ENCODE results near the gene PLXNA4.

The PLXNA4 gene

GRCh38 chr7:132181371-132181770 is 394.9 kb downstream of the PLXNA4 start:
- H3K4me3 ChIP-seq (ENCODE audit: insufficient read depth in 1 of 2, low read depth in 1 of 2, low read length in 2 of 2): no peak overlapping the region
- no peaks in the 10 kb centered on the region for H3K4me1 ChIP-seq (ENCODE audit: control insufficient read depth, insufficient read depth, low read depth, low read length)
- H3K4me2 ChIP-seq (ENCODE audit: low read length, poor library complexity, severe bottlenecking): no peak overlapping the region
- no peak overlapping the region for H2BK12ac ChIP-seq (ENCODE audit: low read length in 2 of 2)
- no peak overlapping the region for H2AK5ac ChIP-seq (ENCODE audit: low read length, severe bottlenecking)
- H2AFZ ChIP-seq (ENCODE audit: low read depth, low read length): no peak overlapping the region
- no peak overlapping the region for H2BK15ac ChIP-seq (ENCODE audit: low read depth, poor library complexity, severe bottlenecking)
- no peak overlapping the region for H4K91ac ChIP-seq (ENCODE audit: low read length)
- H3K18ac ChIP-seq (ENCODE audit: low read depth in 1 of 2, low read length in 2 of 2): no peak overlapping the region
- no peak overlapping the region for H3K9ac ChIP-seq (ENCODE audit: low read length)
- peaks cover 0 to 51% of the 10 kb centered on the region in 2 experiments for H3K36me3 ChIP-seq (ENCODE audit: control insufficient read depth in 1 of 2, insufficient read depth in 2 of 2, low read depth in 1 of 2, low read length in 2 of 2)
- no peak overlapping the region for H4K8ac ChIP-seq (ENCODE audit: low read length)
- no peak overlapping the region for H2BK120ac ChIP-seq (ENCODE audit: low read depth, low read length)
- 82% methylated on average over 10 of the region's 10 CpGs for WGBS
- no peak overlapping the region for H2BK5ac ChIP-seq (ENCODE audit: low read depth, low read length, poor library complexity, severe bottlenecking)
- DNase-seq: no peak
- H3K79me1 ChIP-seq (replicated peaks; ENCODE audit: low read length, poor library complexity, severe bottlenecking): no peaks in the 10 kb centered on the region
- H3K27ac ChIP-seq (ENCODE audit: low read length, poor library complexity, severe bottlenecking): no peak overlapping the region
- no peak overlapping the region for H3K23ac ChIP-seq (ENCODE audit: low read length in 2 of 2)
- no peak overlapping the region for H3K14ac ChIP-seq (ENCODE audit: low read length in 2 of 2)
- H3K4ac ChIP-seq (ENCODE audit: low read depth in 1 of 2, low read length in 2 of 2): no peak overlapping the region
- H3K9me3 ChIP-seq (ENCODE audit: control insufficient read depth, low read length): no peaks in the 10 kb centered on the region
- H3K27me3 ChIP-seq (ENCODE audit: control insufficient read depth in 1 of 2, insufficient read depth in 1 of 2, low read length in 2 of 2): no peaks in the 10 kb centered on the region

GRCh38 chr7:132180481-132180880 is 395.8 kb downstream of the PLXNA4 start:
- WGBS: 91% methylated on average over 9 of the region's 9 CpGs

DNA sequence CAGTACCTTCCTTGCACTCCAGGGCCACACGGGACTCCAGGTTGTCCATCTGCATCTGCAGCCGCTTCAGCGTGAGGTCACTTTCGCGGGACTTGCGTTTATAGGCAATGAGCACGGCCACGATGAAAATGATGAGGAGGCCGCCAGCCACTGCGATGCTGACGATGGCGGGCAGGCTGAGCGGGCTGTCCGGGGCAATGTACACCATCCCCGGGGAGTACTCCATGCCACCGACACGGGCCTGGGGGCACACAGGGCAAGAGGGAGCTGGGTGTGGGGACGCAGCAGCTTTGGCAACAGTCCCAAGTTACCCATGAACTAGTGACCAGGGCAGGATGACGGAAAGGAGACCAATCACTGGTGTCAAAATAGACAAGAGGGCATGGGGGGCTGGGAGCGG is 396.6 kb downstream of the PLXNA4 start:
- Histone ChIP-seq H3K9ac (ENCODE audit: low read length) (no peak overlapping the region), H2BK120ac (ENCODE audit: low read depth, low read length) (no peak overlapping the region), H3K27ac (ENCODE audit: low read length, poor library complexity, severe bottlenecking) (no peak overlapping the region), H2AK5ac (ENCODE audit: low read length, severe bottlenecking) (no peak overlapping the region), H2BK12ac (ENCODE audit: low read length in 2 of 2) (no peak overlapping the region), H3K36me3 (ENCODE audit: control insufficient read depth in 1 of 2, insufficient read depth in 2 of 2, low read depth in 1 of 2, low read length in 2 of 2) (peaks cover 0 to 46% of the 10 kb centered on the region in 2 experiments), H2BK15ac (ENCODE audit: low read depth, poor library complexity, severe bottlenecking) (no peak overlapping the region), H3K9me3 (ENCODE audit: control insufficient read depth, low read length) (no peaks in the 10 kb centered on the region), H3K18ac (ENCODE audit: low read depth in 1 of 2, low read length in 2 of 2) (no peak overlapping the region), H4K8ac (ENCODE audit: low read length) (peak overlapping the region; percentile 4), H2AFZ (ENCODE audit: low read depth, low read length) (no peak overlapping the region), H3K4me3 (ENCODE audit: insufficient read depth in 1 of 2, low read depth in 1 of 2, low read length in 2 of 2) (no peak overlapping the region), H4K91ac (ENCODE audit: low read length) (peak overlapping the region; percentile 46), H3K79me1 (replicated peaks; ENCODE audit: low read length, poor library complexity, severe bottlenecking) (no peaks in the 10 kb centered on the region), H3K4me2 (ENCODE audit: low read length, poor library complexity, severe bottlenecking) (no peak overlapping the region), H3K23ac (ENCODE audit: low read length in 2 of 2) (no peak overlapping the region), H2BK5ac (ENCODE audit: low read depth, low read length, poor library complexity, severe bottlenecking) (no peak overlapping the region), H3K4ac (ENCODE audit: low read depth in 1 of 2, low read length in 2 of 2) (no peak overlapping the region), H3K27me3 (ENCODE audit: control insufficient read depth in 1 of 2, insufficient read depth in 1 of 2, low read length in 2 of 2) (no peaks in the 10 kb centered on the region), H3K14ac (ENCODE audit: low read length in 2 of 2) (no peak overlapping the region), H3K4me1 (ENCODE audit: control insufficient read depth, insufficient read depth, low read depth, low read length) (no peaks in the 10 kb centered on the region)
- DNase-seq: no peak
- 93% methylated on average over 20 of the region's 20 CpGs for WGBS

More at GRCh38 chr7:132180481-132180880, 395.8 kb downstream of the PLXNA4 start:
- H3K23ac ChIP-seq (ENCODE audit: low read length in 2 of 2): no peak overlapping the region
- H3K14ac ChIP-seq (ENCODE audit: low read length in 2 of 2): no peak overlapping the region
- no peak overlapping the region for H2AK5ac ChIP-seq (ENCODE audit: low read length, severe bottlenecking)
- no peak overlapping the region for H3K27ac ChIP-seq (ENCODE audit: low read length, poor library complexity, severe bottlenecking)
- H3K18ac ChIP-seq (ENCODE audit: low read depth in 1 of 2, low read length in 2 of 2): no peak overlapping the region
- H3K4me2 ChIP-seq (ENCODE audit: low read length, poor library complexity, severe bottlenecking): no peak overlapping the region
- H3K9me3 ChIP-seq (ENCODE audit: control insufficient read depth, low read length): no peaks in the 10 kb centered on the region
- no peak overlapping the region for H2BK12ac ChIP-seq (ENCODE audit: low read length in 2 of 2)
- H4K8ac ChIP-seq (ENCODE audit: low read length): no peak overlapping the region
- H2BK15ac ChIP-seq (ENCODE audit: low read depth, poor library complexity, severe bottlenecking): no peak overlapping the region
- no peak for DNase-seq
- H2AFZ ChIP-seq (ENCODE audit: low read depth, low read length): no peak overlapping the region
- no peaks in the 10 kb centered on the region for H3K27me3 ChIP-seq (ENCODE audit: control insufficient read depth in 1 of 2, insufficient read depth in 1 of 2, low read length in 2 of 2)
- H3K4me3 ChIP-seq (ENCODE audit: insufficient read depth in 1 of 2, low read depth in 1 of 2, low read length in 2 of 2): no peak overlapping the region
- H3K79me1 ChIP-seq (replicated peaks; ENCODE audit: low read length, poor library complexity, severe bottlenecking): no peaks in the 10 kb centered on the region
- peaks cover 0 to 46% of the 10 kb centered on the region in 2 experiments for H3K36me3 ChIP-seq (ENCODE audit: control insufficient read depth in 1 of 2, insufficient read depth in 2 of 2, low read depth in 1 of 2, low read length in 2 of 2)
- H4K91ac ChIP-seq (ENCODE audit: low read length): no peak overlapping the region
- no peak overlapping the region for H3K9ac ChIP-seq (ENCODE audit: low read length)
- H3K4ac ChIP-seq (ENCODE audit: low read depth in 1 of 2, low read length in 2 of 2): no peak overlapping the region
- H3K4me1 ChIP-seq (ENCODE audit: control insufficient read depth, insufficient read depth, low read depth, low read length): no peaks in the 10 kb centered on the region
- H2BK5ac ChIP-seq (ENCODE audit: low read depth, low read length, poor library complexity, severe bottlenecking): no peak overlapping the region
- no peak overlapping the region for H2BK120ac ChIP-seq (ENCODE audit: low read depth, low read length)

- H2BK5ac ChIP-seq (ENCODE audit: low read depth, low read length, poor library complexity, severe bottlenecking): no peak overlapping the region
- no peak overlapping the region for H3K4me3 ChIP-seq (ENCODE audit: insufficient read depth in 1 of 2, low read depth in 1 of 2, low read length in 2 of 2)
Observed at GRCh38 chr7:132179080-132179430, 397.2 kb downstream of the PLXNA4 start.

More at GRCh38 chr7:132179080-132179430, 397.2 kb downstream of the PLXNA4 start:
- no peak overlapping the region for H3K4me2 ChIP-seq (ENCODE audit: low read length, poor library complexity, severe bottlenecking)
- H3K14ac ChIP-seq (ENCODE audit: low read length in 2 of 2): peak overlapping the region in 1 of 2 experiments; percentile 73
- no peak overlapping the region for H4K8ac ChIP-seq (ENCODE audit: low read length)
- no peak overlapping the region for H3K4ac ChIP-seq (ENCODE audit: low read depth in 1 of 2, low read length in 2 of 2)
- peaks cover 0 to 50% of the 10 kb centered on the region in 2 experiments for H3K36me3 ChIP-seq (ENCODE audit: control insufficient read depth in 1 of 2, insufficient read depth in 2 of 2, low read depth in 1 of 2, low read length in 2 of 2)
- H3K79me1 ChIP-seq (replicated peaks; ENCODE audit: low read length, poor library complexity, severe bottlenecking): no peaks in the 10 kb centered on the region
- H3K27ac ChIP-seq (ENCODE audit: low read length, poor library complexity, severe bottlenecking): no peak overlapping the region
- H3K18ac ChIP-seq (ENCODE audit: low read depth in 1 of 2, low read length in 2 of 2): no peak overlapping the region
- no peak overlapping the region for H4K91ac ChIP-seq (ENCODE audit: low read length)
- DNase-seq: no peak
- H2BK120ac ChIP-seq (ENCODE audit: low read depth, low read length): no peak overlapping the region
- H3K27me3 ChIP-seq (ENCODE audit: control insufficient read depth in 1 of 2, insufficient read depth in 1 of 2, low read length in 2 of 2): no peaks in the 10 kb centered on the region
- no peaks in the 10 kb centered on the region for H3K9me3 ChIP-seq (ENCODE audit: control insufficient read depth, low read length)
- H2BK12ac ChIP-seq (ENCODE audit: low read length in 2 of 2): no peak overlapping the region
- H2BK15ac ChIP-seq (ENCODE audit: low read depth, poor library complexity, severe bottlenecking): no peak overlapping the region
- no peak overlapping the region for H2AFZ ChIP-seq (ENCODE audit: low read depth, low read length)
- WGBS: 83% methylated on average over 10 of the region's 10 CpGs
- H3K9ac ChIP-seq (ENCODE audit: low read length): no peak overlapping the region
- no peak overlapping the region for H2AK5ac ChIP-seq (ENCODE audit: low read length, severe bottlenecking)
- no peaks in the 10 kb centered on the region for H3K4me1 ChIP-seq (ENCODE audit: control insufficient read depth, insufficient read depth, low read depth, low read length)
- H3K23ac ChIP-seq (ENCODE audit: low read length in 2 of 2): no peak overlapping the region
